Psoas muscle (tissue), 8 donors: ENCODE data around the gene SLC4A5. TPM values are rescaled to one million over a fixed set of nuclear protein-coding genes. Genes with fewer than 3 reads are reported as not detected.

ENCODE experiments used
- ATAC-seq, 4 donors: fragments of 200-7000 bp; cut with Tn5 transposase; one replicate each; pipeline ENCODE4 v1.9.1; 2020; ENCODE audit warnings: moderate library complexity in 3 of 4, mild to moderate bottlenecking in 2 of 4
- DNase-seq, 2 donors: peaks; one replicate each; pipeline ENCODE4 v3.0.0-alpha.2; 2020
- H3K27ac ChIP-seq: fragments of 200-600 bp; one replicate; pipeline ENCODE4 v1.8.0; 2022
- H3K27me3 ChIP-seq, 3 donors: fragments of 200-600 bp in 1 of 3; one replicate each; pipeline versions ENCODE4 v1.6.1 to v1.8.0; 2013 to 2022; ENCODE audit warnings: low read length in 2 of 3, mild to moderate bottlenecking in 2 of 3, moderate library complexity in 1 of 3; ENCODE audit not compliant: insufficient read depth in 3 of 3
- H3K36me3 ChIP-seq, 2 donors: fragments of 200-600 bp in 1 of 2; one replicate each; pipeline versions ENCODE4 v1.6.1 to v1.8.0; 2013 to 2022; ENCODE audit warnings: low read depth in 1 of 2, mild to moderate bottlenecking in 1 of 2, moderate library complexity in 1 of 2; ENCODE audit not compliant: insufficient read depth in 1 of 2
- H3K4me1 ChIP-seq: fragments of 200-600 bp; one replicate; pipeline ENCODE4 v1.8.0; 2022
- H3K4me3 ChIP-seq: fragments of 200-600 bp; one replicate; pipeline ENCODE4 v1.8.0; 2022; ENCODE audit warnings: mild to moderate bottlenecking
- H3K9me3 ChIP-seq: fragments of 200-600 bp; one replicate; pipeline ENCODE4 v1.8.0; 2022
- CTCF ChIP-seq: fragments of 200-600 bp; IDR thresholded peaks from one replicate; pipeline ENCODE4 v1.8.0; 2022; ENCODE audit warnings: antibody characterized with exemption
- WGBS, 3 donors: extraction: QIAGEN DNeasy Blood & Tissue Kit; methylation state at CpG; one replicate each; pipeline versions ENCODE4 v1.1.6 to v1.1.7; 2013; 5-methylcytosine and 5-hydroxymethylcytosine counted together
- intact Hi-C, 2 donors: fragments of 100-400 bp; cut with DNase I; formaldehyde crosslinking; loops; one replicate each; pipeline versions ENCODE4 v1.11.0 to v1.14.2; 2022
- polyA plus RNA-seq, 3 donors: library from polyadenylated mRNA; stranded (reverse); fragments of 200-250 nt; gene quantifications; one replicate each; pipeline ENCODE4 v1.2.3, GENCODE V29; 2013
- total RNA-seq, 4 donors: library from RNA; stranded (reverse); fragmentation: NEBNext Ultra II Directional in 2 of 4; extraction: Animal tissue kit (Norgen Biotek cat#: 25700) in 2 of 4; gene quantifications; one replicate each; pipeline versions ENCODE4 v1.2.1 to v1.2.4, GENCODE V29; 2021 to 2023
- donor health status: healthy with polysubstance abuse.
- donor health status: DM: no; HTN: no; CAD: no; lungs with moderate emphysema.
- donor health status: Bipolar disorder and iron deficiency.
- donor health status: healthy.
- donor health status: DM: yes; HTN: yes; CAD: no.
- donor health status: DM: no; HTN: no; CAD: no.
- donor health status: DM: no; HTN: no; CAD: no.
- donor health status: DM: yes; HTN: yes; CAD: no.

SLC4A5 gene
- total and polyA plus RNA-seq, 7 donors, result 0.27 to 5.7 (median 0.57) TPM

GRCh38 chr2:74252862-74253261 lies 90.4 kb downstream of the SLC4A5 start:
- Histone ChIP-seq H3K27ac (no peak overlapping the region), H3K4me1 (no peaks in the 10 kb centered on the region), H3K4me3 (no peak overlapping the region), H3K9me3 (no peaks in the 10 kb centered on the region), H3K27me3 (no peaks in the 10 kb centered on the region), H3K36me3 (no peaks in the 10 kb centered on the region)
- intact Hi-C loops, result loop anchor here in 1 of 2 donors (10.0 kb wide), 1 partner anchor 428 kb away; the partner anchor contains the start of gene STAMBP
- ATAC-seq (no peak), DNase-seq (no peak)
- TF ChIP-seq CTCF, result no peak
- WGBS, 3 donors, result 69 to 76% (median 73%) methylated on average over 9 of the region's 9 CpGs

GRCh38 chr2:74252036-74252435 lies 91.2 kb downstream of the SLC4A5 start:
- no peak for TF ChIP-seq CTCF
- Histone ChIP-seq H3K9me3 (no peaks in the 10 kb centered on the region), H3K27me3 (no peaks in the 10 kb centered on the region), H3K27ac (no peak overlapping the region), H3K36me3 (no peaks in the 10 kb centered on the region), H3K4me1 (no peaks in the 10 kb centered on the region), H3K4me3 (no peak overlapping the region)
- ATAC-seq, result no peak
- DNase-seq, result no peak
- intact Hi-C loops, result loop anchor here in 1 of 2 donors (10.0 kb wide), 1 partner anchor 427 kb away; the partner anchor contains the start of gene STAMBP
- 73 to 84% (median 78%) methylated on average over 7 to 10 of the region's 10 CpGs for WGBS, 3 donors

- TF ChIP-seq CTCF, result peak; percentile 69
- H3K4me1 ChIP-seq, result no peaks in the 10 kb centered on the region
- ATAC-seq (peak in 3 of 4 donors; percentile 53 to 69 (median 57)), DNase-seq (peak; percentile 27 to 64)
- H3K9me3 ChIP-seq, result no peaks in the 10 kb centered on the region
- intact Hi-C loops, result loop anchor here in 1 of 2 donors (2.0 to 10.0 kb wide), 2 partner anchors 83 to 425 kb away; partner anchors contain the start of gene STAMBP
- 32 to 35% (median 35%) methylated on average over 10 of the region's 10 CpGs for WGBS, 3 donors
- H3K36me3 ChIP-seq, result no peaks in the 10 kb centered on the region
- no peak overlapping the region for H3K4me3 ChIP-seq
- H3K27me3 ChIP-seq, result no peaks in the 10 kb centered on the region
- H3K27ac ChIP-seq, result no peak overlapping the region
These were observed 93.0 kb downstream of the SLC4A5 start for GRCh38 chr2:74250189-74250631.

GRCh38 chr2:74249406-74250122 lies 93.7 kb downstream of the SLC4A5 start:
- DNase-seq (no peak), ATAC-seq (no peak)
- Histone ChIP-seq H3K27me3 (no peaks in the 10 kb centered on the region), H3K36me3 (no peaks in the 10 kb centered on the region), H3K27ac (no peak overlapping the region), H3K9me3 (no peaks in the 10 kb centered on the region), H3K4me3 (no peak overlapping the region), H3K4me1 (no peaks in the 10 kb centered on the region)
- TF ChIP-seq CTCF, result no peak
- intact Hi-C loops, result loop anchor here in 1 of 2 donors (2.0 to 10.0 kb wide), 2 partner anchors 83 to 425 kb away; partner anchors contain the start of gene STAMBP
- WGBS, 3 donors, result 66 to 74% (median 69%) methylated on average over 6 of the region's 6 CpGs
